Measurements from ENCODE around the gene LTBP3.

The LTBP3 gene

GRCh38 chr11:65586247-65586630 lies 28.1 kb upstream of the LTBP3 start:
- in situ Hi-C loops (cut with MboI; ENCODE audit: low sequenced_read_pairs): no loop called here

DNA sequence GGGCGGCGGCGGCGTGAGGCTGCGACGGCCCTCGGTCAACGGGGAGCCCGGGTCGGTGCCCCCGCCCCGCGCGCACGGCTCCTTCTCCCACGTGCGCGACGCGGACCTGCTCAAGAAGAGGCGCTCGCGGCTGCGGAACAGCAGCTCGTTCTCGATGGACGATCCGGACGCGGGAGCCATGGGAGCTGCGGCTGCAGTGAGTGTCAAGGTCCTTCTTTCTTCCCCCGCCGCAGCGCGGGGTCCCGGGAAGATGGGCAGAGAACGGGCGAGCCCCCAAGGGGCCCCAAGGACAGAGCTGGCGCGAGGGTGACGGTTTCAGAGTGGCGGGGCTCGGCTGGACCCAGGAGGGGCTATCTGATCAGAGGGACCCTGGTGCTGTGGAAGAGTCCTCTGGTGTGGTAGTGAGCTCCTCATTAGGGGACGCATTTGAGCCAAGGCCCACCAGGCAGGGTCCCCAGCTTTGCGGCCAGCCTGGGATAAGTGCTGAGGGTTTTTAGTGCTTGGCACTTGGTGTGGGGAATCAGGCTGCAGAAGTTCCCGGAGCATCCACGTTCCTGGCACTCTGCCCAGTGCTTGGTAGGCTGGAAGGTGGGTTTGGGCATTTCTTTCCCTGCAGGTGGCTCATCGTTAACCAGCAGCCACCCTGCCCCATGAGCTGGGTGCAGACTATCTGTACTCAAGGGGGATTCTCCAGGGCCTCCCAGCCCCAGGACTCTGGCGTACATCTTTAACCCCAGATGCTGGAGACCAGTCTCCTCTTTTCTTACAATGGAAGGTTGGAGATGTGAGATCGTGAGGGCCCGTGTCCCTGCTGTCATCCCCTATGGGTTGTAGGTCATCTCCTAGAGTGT lies 27.5 kb upstream of the LTBP3 start:
- in situ Hi-C loops (cut with MboI; ENCODE audit: low sequenced_read_pairs): no loop called here

GRCh38 chr11:65584723-65585171 lies 26.6 kb upstream of the LTBP3 start:
- in situ Hi-C loops (cut with MboI; ENCODE audit: low sequenced_read_pairs): no loop called here

GRCh38 chr11:65584106-65584505 lies 25.9 kb upstream of the LTBP3 start:
- in situ Hi-C loops (cut with MboI; ENCODE audit: low sequenced_read_pairs): no loop called here

DNA sequence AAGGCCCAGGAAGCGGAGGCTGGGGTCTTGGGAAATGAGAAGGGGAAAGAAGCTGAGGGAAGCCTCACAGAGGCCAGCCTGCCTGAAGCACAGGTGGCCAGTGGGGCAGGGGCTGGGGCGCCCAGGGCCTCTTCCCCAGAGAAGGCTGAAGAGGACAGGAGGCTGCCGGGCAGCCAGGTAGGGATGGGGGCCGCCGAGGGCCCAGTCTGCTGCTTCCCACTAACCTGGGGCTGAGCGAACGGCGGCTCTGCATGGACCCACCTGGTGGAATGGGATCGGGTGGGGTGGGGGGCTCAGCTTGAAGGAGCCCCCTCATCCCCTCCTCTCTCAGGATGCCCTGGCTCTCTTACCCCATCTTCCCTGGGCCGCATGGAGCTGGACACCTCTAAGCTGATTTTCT lies 25.4 kb upstream of the LTBP3 start:
- in situ Hi-C loops (cut with MboI; ENCODE audit: low sequenced_read_pairs): no loop called here

DNA sequence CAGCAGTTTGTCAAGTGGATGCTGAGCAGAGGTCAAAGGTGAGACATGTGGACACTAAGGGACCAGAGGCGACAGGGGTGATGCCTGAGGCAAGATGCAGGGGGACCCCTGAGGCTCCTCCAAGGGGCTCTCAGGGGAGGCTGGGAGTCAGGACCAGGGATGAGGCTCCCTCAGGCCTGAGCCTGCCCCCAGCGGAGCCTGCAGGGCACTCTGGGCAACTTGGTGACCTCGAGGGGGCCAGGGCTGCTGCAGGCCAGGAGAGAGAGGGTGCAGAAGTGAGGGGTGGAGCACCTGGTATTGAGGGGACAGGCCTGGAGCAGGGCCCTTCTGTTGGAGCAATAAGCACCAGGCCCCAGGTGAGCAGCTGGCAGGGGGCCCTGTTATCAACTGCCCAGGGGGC lies 23.8 kb upstream of the LTBP3 start:
- in situ Hi-C loops (cut with MboI; ENCODE audit: low sequenced_read_pairs): no loop called here

GRCh38 chr11:65580756-65581155 lies 22.6 kb upstream of the LTBP3 start:
- in situ Hi-C loops (cut with MboI; ENCODE audit: low sequenced_read_pairs): no loop called here

GRCh38 chr11:65580031-65580692 lies 22.0 kb upstream of the LTBP3 start:
- in situ Hi-C loops (cut with MboI; ENCODE audit: low sequenced_read_pairs): no loop called here

- in situ Hi-C loops (cut with MboI; ENCODE audit: low sequenced_read_pairs): no loop called here
Observed at GRCh38 chr11:65579291-65579690, 21.1 kb upstream of the LTBP3 start.

DNA sequence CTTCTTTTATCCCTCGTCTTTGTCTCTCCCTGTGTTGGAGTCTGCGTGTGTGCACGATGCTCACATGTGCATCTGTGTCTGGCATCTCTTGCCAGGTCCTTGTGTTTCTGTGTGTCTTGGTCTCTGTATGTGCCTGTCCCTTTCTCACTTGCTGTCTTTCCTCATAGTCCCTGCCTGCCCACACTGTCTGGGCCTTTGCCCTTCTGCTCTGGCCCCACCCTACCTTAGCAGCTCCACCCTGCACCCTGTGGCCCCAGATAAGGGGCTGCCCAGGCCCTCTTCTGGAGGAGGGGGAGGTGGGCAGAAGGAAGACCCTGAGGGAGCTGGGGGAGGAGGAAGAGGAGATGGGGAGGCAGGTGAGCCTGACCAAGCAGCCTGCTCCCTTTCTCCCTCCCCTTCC lies 20.5 kb upstream of the LTBP3 start:
- in situ Hi-C loops (cut with MboI; ENCODE audit: low sequenced_read_pairs): no loop called here

DNA sequence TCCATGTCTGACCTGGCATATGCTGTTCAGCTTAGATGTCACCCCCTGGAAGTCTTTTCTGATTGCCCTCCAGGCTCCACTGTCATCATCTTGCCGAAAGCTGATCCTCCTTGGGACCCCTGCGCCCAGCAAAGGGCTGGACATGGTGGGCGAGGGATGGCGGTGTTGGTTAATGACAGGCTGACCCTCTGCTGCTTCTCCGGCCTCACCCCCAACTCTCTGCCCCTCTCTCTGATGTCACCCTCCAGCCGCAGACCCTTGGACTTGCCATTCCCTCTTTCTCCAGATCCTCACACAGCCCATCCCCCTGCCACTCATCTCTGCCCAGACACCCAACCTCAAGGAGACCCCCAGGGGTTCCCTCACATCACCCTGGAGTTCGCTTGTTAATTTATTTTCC lies 20.0 kb upstream of the LTBP3 start:
- in situ Hi-C loops (cut with MboI; ENCODE audit: low sequenced_read_pairs): no loop called here

GRCh38 chr11:65577756-65578109 lies 19.6 kb upstream of the LTBP3 start:
- in situ Hi-C loops (cut with MboI; ENCODE audit: low sequenced_read_pairs): no loop called here

GRCh38 chr11:65576867-65577755 lies 19.0 kb upstream of the LTBP3 start:
- in situ Hi-C loops (cut with MboI; ENCODE audit: low sequenced_read_pairs): no loop called here

- in situ Hi-C loops (cut with MboI; ENCODE audit: low sequenced_read_pairs): no loop called here
Observed at GRCh38 chr11:65576232-65576866, 18.2 kb upstream of the LTBP3 start.

- in situ Hi-C loops (cut with MboI; ENCODE audit: low sequenced_read_pairs): no loop called here
Observed at GRCh38 chr11:65575568-65576231, 17.5 kb upstream of the LTBP3 start, which contains the start of gene EHBP1L1. EHBP1L1 (plus strand) TSS chr11:65576053; CDS start chr11:65576303, 250 bp downstream.

DNA sequence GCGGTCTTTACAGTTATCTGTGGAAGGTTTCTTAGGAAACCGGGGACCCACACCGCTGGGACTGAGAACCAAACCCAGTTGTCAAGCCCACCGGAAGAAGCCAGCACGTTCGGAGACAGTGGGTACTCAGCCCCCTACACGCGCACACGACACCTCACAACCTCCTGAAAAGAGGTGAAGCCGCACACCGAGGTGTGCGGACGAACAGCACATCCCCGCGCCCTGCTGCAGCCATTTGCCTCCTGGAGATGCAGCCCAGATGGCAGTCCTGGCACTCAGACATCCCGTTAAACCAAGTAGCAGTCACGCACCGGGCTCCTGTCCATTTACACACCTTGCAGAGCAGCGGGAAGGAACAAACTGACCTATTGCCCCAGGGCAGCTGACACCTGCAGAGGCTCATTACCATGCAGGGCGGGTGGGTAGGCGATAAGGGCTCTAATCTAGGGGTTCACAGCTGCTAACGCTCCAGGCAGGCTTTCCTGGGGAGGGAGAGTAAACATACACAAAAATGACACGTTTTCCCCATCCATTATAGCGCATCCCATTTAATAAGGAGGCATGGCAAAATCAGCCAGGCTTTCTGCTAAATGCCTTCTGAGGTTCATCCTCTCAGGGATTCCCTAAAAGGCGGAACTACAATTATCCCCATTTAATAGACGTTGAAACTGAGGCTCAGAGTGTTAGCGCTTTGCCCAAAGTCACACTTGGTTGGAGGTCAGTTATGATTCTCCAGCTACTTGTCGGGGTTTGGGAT lies 16.8 kb upstream of the LTBP3 start:
- in situ Hi-C loops (cut with MboI; ENCODE audit: low sequenced_read_pairs): no loop called here

DNA sequence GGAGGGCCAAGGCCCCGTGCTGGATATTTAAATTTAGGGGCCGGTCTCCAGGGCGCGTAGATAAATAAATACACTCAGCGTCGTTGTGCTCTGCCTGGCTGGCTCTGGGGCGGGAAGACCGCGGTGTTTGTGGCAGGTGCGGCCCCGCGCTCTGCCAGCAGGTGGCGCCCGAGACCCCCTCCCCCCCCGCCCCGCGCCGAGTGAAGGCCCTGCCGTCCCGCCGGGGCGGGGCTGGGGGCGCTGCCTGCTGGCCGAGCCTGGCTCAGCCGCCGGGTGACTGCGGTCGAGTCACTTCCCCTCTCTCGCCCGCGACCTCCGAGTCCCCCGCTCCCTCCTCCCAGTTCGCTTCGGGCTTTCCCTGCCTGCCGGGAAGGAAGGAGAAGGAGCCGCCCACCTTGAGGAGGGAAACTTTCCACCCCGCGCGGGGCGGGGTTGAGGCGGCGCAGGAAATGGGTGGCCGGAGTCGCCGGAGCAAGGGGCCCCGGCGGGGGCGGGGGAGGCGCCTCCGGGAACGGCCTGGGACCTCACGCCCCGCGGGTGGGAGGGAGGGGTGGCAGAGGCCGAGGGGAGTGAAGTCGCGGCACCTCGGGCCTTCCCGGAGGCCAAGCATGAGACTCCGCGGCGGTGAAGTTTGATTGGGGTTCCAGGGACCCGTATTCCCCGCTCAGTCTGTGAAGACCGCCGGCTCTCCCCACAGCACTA lies 16.1 kb upstream of the LTBP3 start:
- in situ Hi-C loops (cut with MboI; ENCODE audit: low sequenced_read_pairs): no loop called here

DNA sequence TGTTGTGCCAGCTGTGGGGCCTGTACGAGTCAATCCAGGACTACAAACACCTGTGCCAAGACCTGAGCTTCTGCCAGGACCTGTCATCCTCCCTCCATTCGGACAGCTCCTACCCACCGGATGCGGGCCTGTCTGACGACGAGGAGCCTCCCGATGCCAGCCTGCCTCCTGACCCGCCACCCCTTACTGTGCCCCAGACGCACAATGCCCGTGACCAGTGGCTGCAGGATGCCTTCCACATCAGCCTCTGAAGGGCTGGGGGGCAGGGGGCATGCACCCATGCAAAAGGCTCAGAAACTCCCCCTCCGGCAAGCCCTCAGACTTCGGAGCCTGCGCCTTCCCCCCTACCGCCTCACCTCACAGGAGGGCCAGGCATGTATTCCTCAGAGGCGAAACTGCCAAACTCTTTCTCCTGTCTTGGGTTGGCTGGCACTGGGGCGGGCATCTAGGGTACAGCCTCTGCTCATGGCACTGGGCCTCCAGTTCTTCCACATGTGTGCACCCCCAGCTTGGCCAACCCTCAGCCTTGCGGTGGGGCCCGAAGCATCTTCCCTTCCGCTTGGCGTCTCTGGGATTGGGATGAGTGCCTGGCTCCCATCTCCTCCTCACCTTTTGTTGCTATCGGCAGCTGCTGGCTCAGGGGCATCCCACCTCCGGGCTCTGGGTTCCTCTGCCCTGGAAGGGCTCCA lies 15.4 kb upstream of the LTBP3 start:
- in situ Hi-C loops (cut with MboI; ENCODE audit: low sequenced_read_pairs): no loop called here
